Kidney epithelial cell (primary cell): ENCODE measurements around the gene STPG3. TPM values are rescaled to one million over a fixed set of nuclear protein-coding genes. Genes with fewer than 3 reads are reported as not detected.

Experiments used
- DNase-seq: peaks from one replicate; pipeline ENCODE4 v3.0.0-alpha.2; 2010; ENCODE audit warnings: low read depth
- H3K27me3 ChIP-seq: 2 replicates; pipeline ENCODE4 v1.6.0; 2011; ENCODE audit warnings: low read length; ENCODE audit not compliant: control insufficient read depth, insufficient read depth
- H3K36me3 ChIP-seq: 2 replicates; pipeline ENCODE4 v1.5.1; 2011; ENCODE audit warnings: low read length; ENCODE audit not compliant: control insufficient read depth, insufficient read depth
- H3K4me3 ChIP-seq: 2 replicates; pipeline ENCODE4 v1.5.1; 2011; ENCODE audit warnings: low read depth, mild to moderate bottlenecking, control low read depth, low read length
- CTCF ChIP-seq: IDR thresholded peaks from 2 replicates; pipeline ENCODE4 v1.5.1; 2011; ENCODE audit warnings: mild to moderate bottlenecking, moderate library complexity, low read length, control low read depth, inconsistent platforms; ENCODE audit not compliant: insufficient read depth, poor library complexity, severe bottlenecking
- total RNA-seq: library from RNA; depleted of rRNA; stranded (reverse); fragments of >200 nt; gene quantifications from 2 replicates; pipeline ENCODE4 v1.2.3, GENCODE V29; 2015

STPG3 gene
- not detected in 2 replicates for total RNA-seq

- Histone ChIP-seq H3K4me3 (no peak within 1 kb of the TSS), H3K36me3 (no peaks in the 10 kb centered on the region), H3K27me3 (no peaks in the 10 kb centered on the region)
- DNase-seq: no peak
- no peak for TF ChIP-seq CTCF
These were observed at the start of gene STPG3 for GRCh38 chr9:137251194-137251461. TSS of gene STPG3 (plus strand) at chr9:137251286. CDS start at chr9:137251287, 1 bp downstream.

DNA sequence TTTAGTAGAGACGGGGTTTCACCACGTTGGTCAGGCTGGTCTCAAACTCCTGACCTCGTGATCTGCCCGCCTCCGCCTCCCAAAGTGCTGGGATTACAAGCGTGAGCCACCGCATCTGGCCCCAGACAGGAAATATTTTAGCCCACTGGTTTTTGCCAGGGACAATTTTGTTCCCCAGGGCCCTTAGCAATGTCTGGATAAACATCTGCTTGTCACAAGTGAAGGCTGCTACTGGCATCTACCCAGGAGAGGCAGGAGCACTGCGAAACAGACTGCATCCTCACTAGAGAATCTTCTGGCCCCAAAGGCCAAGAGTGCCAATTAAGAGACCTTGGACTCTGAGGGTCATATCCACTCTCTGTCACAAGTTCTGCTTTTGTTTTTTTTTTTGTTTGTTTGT is 48.1 kb upstream of the STPG3 start:
- no peak for TF ChIP-seq CTCF
- Histone ChIP-seq H3K27me3 (no peaks in the 10 kb centered on the region), H3K36me3 (no peaks in the 10 kb centered on the region), H3K4me3 (no peak overlapping the region)
- DNase-seq: no peak

- no peaks in the 10 kb centered on the region for H3K36me3 ChIP-seq
- no peak for TF ChIP-seq CTCF
- H3K27me3 ChIP-seq: no peaks in the 10 kb centered on the region
- H3K4me3 ChIP-seq: peak overlapping the region; percentile 98
- DNase-seq: no peak
These were observed 46.4 kb upstream of the STPG3 start for GRCh38 chr9:137204731-137205125.

DNA sequence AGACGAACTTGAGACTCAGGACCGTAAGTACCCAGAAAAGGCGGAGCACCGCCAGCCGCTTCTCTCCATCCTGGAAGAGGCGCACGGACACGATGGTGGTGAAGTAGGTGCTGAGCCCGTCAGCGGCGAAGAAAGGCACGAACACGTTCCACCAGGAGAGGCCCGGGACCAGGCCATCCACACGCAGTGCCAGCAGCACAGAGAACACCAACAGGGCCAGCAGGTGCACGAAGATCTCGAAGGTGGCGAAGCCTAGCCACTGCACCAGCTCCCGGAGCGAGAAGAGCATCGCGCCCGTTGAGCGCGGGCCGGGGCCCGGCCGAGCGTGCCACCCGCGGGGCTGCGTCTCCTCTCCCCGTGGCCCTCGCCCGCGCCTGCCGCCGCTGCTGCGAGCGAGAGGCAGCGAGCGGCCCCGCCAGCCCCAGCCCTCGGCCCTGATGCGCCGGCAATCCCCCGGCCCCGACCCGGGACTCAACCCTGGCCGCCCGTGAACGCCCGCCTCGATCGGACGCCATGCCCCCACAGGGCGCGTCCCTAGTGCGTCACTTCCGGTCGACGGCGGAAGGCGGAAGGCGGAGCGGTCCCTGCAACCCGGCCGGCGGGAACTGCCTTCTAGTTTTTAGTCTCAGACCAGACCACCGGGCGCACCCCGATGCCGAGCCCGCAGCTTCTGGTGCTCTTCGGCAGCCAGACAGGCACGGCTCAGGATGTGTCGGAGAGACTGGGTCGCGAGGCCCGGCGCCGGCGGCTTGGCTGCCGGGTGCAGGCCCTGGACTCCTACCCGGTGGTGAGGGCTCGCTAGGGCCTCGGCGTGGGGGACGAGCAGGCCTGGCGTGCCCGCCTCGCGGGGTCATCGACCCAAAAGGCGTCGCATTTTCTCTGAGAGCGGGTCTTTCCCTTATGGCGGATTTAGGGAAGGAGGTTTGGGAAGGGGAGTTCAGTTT is 45.7 kb upstream of the STPG3 start, which contains the start of the genes NDOR1 and TMEM203:
NDOR1 (plus strand) TSS at position 575 of the 944 bp plus-strand sequence; CDS start at position 653, 78 bp downstream.
TMEM203 (minus strand) TSS at position 523 of the 944 bp plus-strand sequence; CDS start at position 289, 234 bp downstream.
- H3K4me3 ChIP-seq: peak within 1 kb of the TSS; percentile 98
- H3K36me3 ChIP-seq: no peaks in the 10 kb centered on the region
- TF ChIP-seq CTCF: no peak
- H3K27me3 ChIP-seq: no peaks in the 10 kb centered on the region
- DNase-seq: no peak

DNA sequence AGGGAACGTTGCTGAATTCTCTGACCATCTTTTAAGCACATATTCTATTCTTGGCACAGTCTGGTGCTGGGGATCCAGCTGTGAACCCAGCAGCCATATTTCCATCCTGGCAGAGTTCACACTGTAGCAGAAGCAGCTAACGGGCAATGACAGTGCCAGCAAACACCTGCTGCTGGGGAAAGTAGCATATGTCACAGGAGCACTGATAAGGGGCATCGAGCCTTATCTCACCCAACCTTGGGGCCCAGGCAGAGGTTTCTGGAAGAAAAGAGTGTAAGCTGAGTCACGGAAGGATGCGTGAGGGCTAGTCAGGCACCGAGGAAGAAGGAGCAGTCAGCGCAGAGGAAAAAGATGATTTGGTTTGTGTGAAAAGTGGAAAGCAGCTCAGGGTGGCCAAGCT is 44.5 kb upstream of the STPG3 start:
- no peak overlapping the region for H3K4me3 ChIP-seq
- TF ChIP-seq CTCF: no peak
- H3K27me3 ChIP-seq: no peaks in the 10 kb centered on the region
- no peaks in the 10 kb centered on the region for H3K36me3 ChIP-seq
- DNase-seq: no peak
